ENCODE results near the gene C1orf94.

Gene C1orf94

GRCh38 chr1:34268311-34268954 is 91.7 kb downstream of the C1orf94 start:
- H3K79me1 ChIP-seq (ENCODE audit: low read depth, low read length), result no peaks in the 10 kb centered on the region
- H3K4me3 ChIP-seq (ENCODE audit: low read length in 2 of 2), result no peak overlapping the region
- no peak overlapping the region for H2BK12ac ChIP-seq (ENCODE audit: low read length)
- H2AK5ac ChIP-seq (ENCODE audit: low read depth, low read length), result no peak overlapping the region
- H3K9ac ChIP-seq (ENCODE audit: low read depth, low read length, poor library complexity), result no peak overlapping the region
- H4K91ac ChIP-seq (ENCODE audit: low read depth, low read length, poor library complexity), result no peak overlapping the region
- H2BK15ac ChIP-seq (ENCODE audit: low read length), result no peak overlapping the region
- no peak overlapping the region for H2BK120ac ChIP-seq (ENCODE audit: low read depth, low read length)
- H3K18ac ChIP-seq (ENCODE audit: low read length), result no peak overlapping the region
- H3K27me3 ChIP-seq (ENCODE audit: control insufficient read depth in 3 of 3, insufficient read depth in 3 of 3, low read depth in 1 of 3, low read length in 3 of 3), result no peaks in the 10 kb centered on the region
- no peak overlapping the region for H3K4me2 ChIP-seq (ENCODE audit: insufficient read depth, low read length, poor library complexity, severe bottlenecking)
- no peaks in the 10 kb centered on the region for H3K9me3 ChIP-seq (replicated peaks in 1 of 2; ENCODE audit: control insufficient read depth in 2 of 2, insufficient read depth in 1 of 2, low read depth in 1 of 2, low read length in 2 of 2)
- H4K8ac ChIP-seq (ENCODE audit: low read depth, low read length), result no peak overlapping the region
- H3K23ac ChIP-seq (ENCODE audit: low read depth, low read length, poor library complexity), result no peak overlapping the region
- H3K27ac ChIP-seq (replicated peaks; ENCODE audit: low read length), result no peak overlapping the region
- DNase-seq (ENCODE audit: low spot score), result no peak
- no peak overlapping the region for H2AFZ ChIP-seq (ENCODE audit: low read length)
- H3K14ac ChIP-seq (ENCODE audit: low read length), result no peak overlapping the region
- peaks cover 0 to 3% of the 10 kb centered on the region in 2 donors for H3K4me1 ChIP-seq (ENCODE audit: control insufficient read depth in 2 of 2, insufficient read depth in 1 of 2, low read depth in 1 of 2, low read length in 2 of 2)
- H3K36me3 ChIP-seq (replicated peaks in 1 of 2; ENCODE audit: control insufficient read depth in 2 of 2, insufficient read depth in 2 of 2, low read length in 2 of 2), result no peaks in the 10 kb centered on the region
- H3K4ac ChIP-seq (ENCODE audit: low read length), result no peak overlapping the region
- no peak overlapping the region for H2BK5ac ChIP-seq (ENCODE audit: low read length)
- WGBS, 2 donors (ENCODE audit: extremely low coverage in 2 of 2, insufficient read length in 2 of 2, insufficient replicate concordance in 1 of 2), result no CpG with 5 or more reads among the region's 5 CpGs
